ENCODE measurements around the gene PPOX.

PPOX gene

GRCh38 chr1:161165742-161166668, at the start of gene PPOX:
TSS of gene PPOX (plus strand) at chr1:161166426. CDS start at chr1:161166848, 422 bp downstream.
- peak; percentile 84 to 96 for DNase-seq (ENCODE audit: extremely low read depth in 1 of 2, low read depth in 1 of 2)

- peak; percentile 74 to 81 for DNase-seq (ENCODE audit: extremely low read depth in 1 of 2, low read depth in 1 of 2)
Measured at GRCh38 chr1:161117759-161118581, 48.3 kb upstream of the PPOX start, which contains the start of the genes NIT1 and PFDN2. TSS of gene NIT1 (plus strand) at chr1:161118105. CDS start at chr1:161118177, 72 bp downstream. TSS of gene PFDN2 (minus strand) at chr1:161118037. CDS start at chr1:161118026, 11 bp downstream.

- DNase-seq (ENCODE audit: extremely low read depth in 1 of 2, low read depth in 1 of 2), result peak in 1 of 2 donors; percentile 66
Measured at GRCh38 chr1:161119092-161119903, 46.9 kb upstream of the PPOX start.

GRCh38 chr1:161121042-161121650, 45.1 kb upstream of the PPOX start:
- DNase-seq (ENCODE audit: extremely low read depth in 1 of 2, low read depth in 1 of 2), result no peak

- no peak for DNase-seq (ENCODE audit: extremely low read depth in 1 of 2, low read depth in 1 of 2)
Measured at GRCh38 chr1:161121834-161122233, 44.4 kb upstream of the PPOX start.

GRCh38 chr1:161122967-161123366, 43.3 kb upstream of the PPOX start:
- DNase-seq (ENCODE audit: extremely low read depth in 1 of 2, low read depth in 1 of 2), result no peak

GRCh38 chr1:161127649-161128048, 38.6 kb upstream of the PPOX start:
- no peak for DNase-seq (ENCODE audit: extremely low read depth in 1 of 2, low read depth in 1 of 2)

- DNase-seq (ENCODE audit: extremely low read depth in 1 of 2, low read depth in 1 of 2), result no peak
Measured at GRCh38 chr1:161128591-161129420, 37.4 kb upstream of the PPOX start.

- DNase-seq (ENCODE audit: extremely low read depth in 1 of 2, low read depth in 1 of 2), result no peak
Measured at GRCh38 chr1:161130266-161130665, 36.0 kb upstream of the PPOX start.

- DNase-seq (ENCODE audit: extremely low read depth in 1 of 2, low read depth in 1 of 2), result no peak
Measured at GRCh38 chr1:161131523-161132409, 34.5 kb upstream of the PPOX start.

GRCh38 chr1:161132410-161133219, 33.6 kb upstream of the PPOX start, which contains the start of gene DEDD:
TSS of gene DEDD (minus strand) at chr1:161132667. CDS start at chr1:161124462, 8,205 bp downstream.
- DNase-seq (ENCODE audit: extremely low read depth in 1 of 2, low read depth in 1 of 2), result peak; percentile 77 to 92

GRCh38 chr1:161133220-161133740, 32.9 kb upstream of the PPOX start:
- DNase-seq (ENCODE audit: extremely low read depth in 1 of 2, low read depth in 1 of 2), result no peak

GRCh38 chr1:161137881-161138280, 28.3 kb upstream of the PPOX start:
- no peak for DNase-seq (ENCODE audit: extremely low read depth in 1 of 2, low read depth in 1 of 2)

GRCh38 chr1:161138431-161138830, 27.8 kb upstream of the PPOX start:
- no peak for DNase-seq (ENCODE audit: extremely low read depth in 1 of 2, low read depth in 1 of 2)

- no peak for DNase-seq (ENCODE audit: extremely low read depth in 1 of 2, low read depth in 1 of 2)
Measured at GRCh38 chr1:161139766-161140165, 26.5 kb upstream of the PPOX start.

- DNase-seq (ENCODE audit: extremely low read depth in 1 of 2, low read depth in 1 of 2), result no peak
Measured at GRCh38 chr1:161140755-161141400, 25.3 kb upstream of the PPOX start.

- no peak for DNase-seq (ENCODE audit: extremely low read depth in 1 of 2, low read depth in 1 of 2)
Measured at GRCh38 chr1:161145832-161146231, 20.4 kb upstream of the PPOX start.

All from stimulated activated CD8-positive, alpha-beta memory T cell treated with anti-CD3 and anti-CD28 coated beads, Interleukin-7, amount 100 ng/mL, for 48 hours (primary cell).